MCF 10A (cell line): Measurements from ENCODE around the gene RSPH3. TPM values are rescaled to one million over a fixed set of nuclear protein-coding genes. Genes with fewer than 3 reads are reported as not detected.
"Not testable (repeated sequence)": the region's sequence is repeated elsewhere in the genome, so short reads cannot be mapped to it uniquely, and the experiment has no call there.

ENCODE experiments used
- BruUV-seq: library from RNA; stranded (reverse); fragments of 400-500 nt; replicated peaks from 2 replicates; lab custom pipeline; 2021; lab: Mats Ljungman, UMichigan
- CTCF ChIA-PET: fragments of 300-600 bp; sonication (Branson Sonifier 250); formaldehyde crosslinking; extraction: SDS; loops from one replicate; lab custom pipeline; 2021; ENCODE audit warnings: antibody characterized with exemption, inconsistent platforms; lab: Yijun Ruan, JAX
- POLR2A ChIA-PET: fragments of 300-600, 350-650 bp; sonication (Branson Sonifier 250); formaldehyde crosslinking; extraction: SDS; loops from one replicate; lab custom pipeline; 2020; ENCODE audit warnings: antibody characterized with exemption, inconsistent platforms; lab: Yijun Ruan, JAX
- DNase-seq: peaks from one replicate; pipeline ENCODE4 v3.0.0-alpha.2; 2018; ENCODE audit not compliant: unreplicated experiment
- H3K27ac Mint-ChIP-seq: one replicate; pipeline ENCODE4 v1.8.0; 2022; ENCODE audit warnings: mild to moderate bottlenecking, low read depth, mixed read lengths; ENCODE audit not compliant: unreplicated experiment
- H3K27me3 Mint-ChIP-seq: one replicate; pipeline ENCODE4 v1.8.0; 2022; ENCODE audit warnings: mixed read lengths; ENCODE audit not compliant: insufficient read depth, unreplicated experiment
- H3K36me3 Mint-ChIP-seq: one replicate; pipeline ENCODE4 v1.8.0; 2022; ENCODE audit warnings: mild to moderate bottlenecking, moderate library complexity, mixed read lengths; ENCODE audit not compliant: insufficient read depth, unreplicated experiment
- H3K4me1 Mint-ChIP-seq: one replicate; pipeline ENCODE4 v1.8.0; 2022; ENCODE audit warnings: mixed read lengths; ENCODE audit not compliant: insufficient read depth, unreplicated experiment
- H3K4me3 Mint-ChIP-seq: one replicate; pipeline ENCODE4 v1.8.0; 2022; ENCODE audit warnings: mild to moderate bottlenecking, moderate library complexity, mixed read lengths; ENCODE audit not compliant: unreplicated experiment
- H3K9me3 Mint-ChIP-seq: one replicate; pipeline ENCODE4 v1.8.0; 2022; ENCODE audit warnings: mixed read lengths; ENCODE audit not compliant: unreplicated experiment
- intact Hi-C: fragments of 100-400 bp; cut with micrococcal nuclease; formaldehyde crosslinking; loops from 2 replicates; pipeline ENCODE4 v1.14.1; 2022
- total RNA-seq: library from RNA; stranded (reverse); gene quantifications from 2 replicates; pipeline ENCODE4 v1.2.3, GENCODE V29; 2022
- TF ChIP-seq, protein P1 (sequence below): fragments of 200-600 bp; IDR thresholded peaks from one replicate; pipeline ENCODE4 v1.8.0; 2022; ENCODE audit warnings: antibody characterized with exemption, mild to moderate bottlenecking; ENCODE audit not compliant: unreplicated experiment

The RSPH3 gene
- total RNA-seq, 1 experiment from 2014 or later: 13.1 TPM

DNA sequence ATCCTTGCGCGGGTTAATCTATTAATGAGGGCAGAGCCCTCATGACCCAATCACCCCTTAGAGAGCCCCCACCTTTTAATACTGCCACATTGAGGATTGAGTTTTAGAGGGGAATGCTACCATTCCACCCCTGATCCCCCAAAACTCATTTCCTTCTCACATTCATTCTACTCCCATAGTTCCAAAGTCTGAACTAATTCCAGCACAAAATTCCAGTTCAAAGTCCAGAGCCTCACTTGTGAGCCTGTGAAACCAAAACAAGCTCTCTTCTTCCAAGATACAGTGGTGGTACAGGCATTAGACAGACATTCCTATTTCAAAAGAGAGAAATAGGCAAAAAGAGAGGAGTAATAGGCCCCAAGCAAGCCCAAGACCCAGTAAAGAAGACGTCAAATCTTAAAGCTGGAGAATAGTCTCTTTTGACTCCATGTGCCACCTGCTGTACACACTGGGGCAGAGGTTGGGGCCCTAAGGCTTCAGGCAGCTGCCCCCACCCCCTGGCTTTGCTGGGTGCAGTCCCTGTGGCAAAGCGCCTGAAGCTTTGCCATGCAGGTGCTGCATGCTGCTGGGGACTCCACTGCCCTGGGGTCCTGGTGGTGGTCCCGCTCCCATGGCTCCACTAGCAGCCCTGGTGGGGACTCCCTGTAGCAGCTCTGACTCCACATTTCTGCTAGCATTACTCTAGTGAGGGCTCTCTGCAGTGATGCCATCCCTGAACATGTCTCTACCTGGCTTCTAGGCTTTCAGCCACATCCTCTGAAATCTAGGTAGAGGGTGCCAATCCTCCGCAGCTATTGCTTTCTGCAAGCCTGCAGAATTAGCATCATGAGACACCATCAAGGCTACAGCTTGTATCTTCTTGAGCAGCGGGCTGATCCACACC, 41.3 kb downstream of the RSPH3 start:
- DNase-seq: no peak
- BruUV-seq: no TSS peak
- CTCF ChIA-PET: interaction anchor here (0.8 to 1.4 kb wide), 7 partner anchors 12 to 294 kb away, joined by 3 to 6 read pairs (median 4); no protein-coding TSS in a partner anchor
- no peaks in the 10 kb centered on the region for H3K9me3 Mint-ChIP-seq
- H3K27ac Mint-ChIP-seq: no peak overlapping the region
- no peaks in the 10 kb centered on the region for H3K27me3 Mint-ChIP-seq
- peaks cover 11% of the 10 kb centered on the region for H3K4me1 Mint-ChIP-seq
- no peak overlapping the region for H3K4me3 Mint-ChIP-seq
- TF ChIP-seq, protein P1, sequence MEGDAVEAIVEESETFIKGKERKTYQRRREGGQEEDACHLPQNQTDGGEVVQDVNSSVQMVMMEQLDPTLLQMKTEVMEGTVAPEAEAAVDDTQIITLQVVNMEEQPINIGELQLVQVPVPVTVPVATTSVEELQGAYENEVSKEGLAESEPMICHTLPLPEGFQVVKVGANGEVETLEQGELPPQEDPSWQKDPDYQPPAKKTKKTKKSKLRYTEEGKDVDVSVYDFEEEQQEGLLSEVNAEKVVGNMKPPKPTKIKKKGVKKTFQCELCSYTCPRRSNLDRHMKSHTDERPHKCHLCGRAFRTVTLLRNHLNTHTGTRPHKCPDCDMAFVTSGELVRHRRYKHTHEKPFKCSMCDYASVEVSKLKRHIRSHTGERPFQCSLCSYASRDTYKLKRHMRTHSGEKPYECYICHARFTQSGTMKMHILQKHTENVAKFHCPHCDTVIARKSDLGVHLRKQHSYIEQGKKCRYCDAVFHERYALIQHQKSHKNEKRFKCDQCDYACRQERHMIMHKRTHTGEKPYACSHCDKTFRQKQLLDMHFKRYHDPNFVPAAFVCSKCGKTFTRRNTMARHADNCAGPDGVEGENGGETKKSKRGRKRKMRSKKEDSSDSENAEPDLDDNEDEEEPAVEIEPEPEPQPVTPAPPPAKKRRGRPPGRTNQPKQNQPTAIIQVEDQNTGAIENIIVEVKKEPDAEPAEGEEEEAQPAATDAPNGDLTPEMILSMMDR: no peak
- POLR2A ChIA-PET: interaction anchor here (0.6 to 1.2 kb wide), 3 partner anchors 64 to 347 kb away, joined by 3 to 4 read pairs (median 3); no protein-coding TSS in a partner anchor
- intact Hi-C loops: no loop called here
- H3K36me3 Mint-ChIP-seq: no peaks in the 10 kb centered on the region

DNA sequence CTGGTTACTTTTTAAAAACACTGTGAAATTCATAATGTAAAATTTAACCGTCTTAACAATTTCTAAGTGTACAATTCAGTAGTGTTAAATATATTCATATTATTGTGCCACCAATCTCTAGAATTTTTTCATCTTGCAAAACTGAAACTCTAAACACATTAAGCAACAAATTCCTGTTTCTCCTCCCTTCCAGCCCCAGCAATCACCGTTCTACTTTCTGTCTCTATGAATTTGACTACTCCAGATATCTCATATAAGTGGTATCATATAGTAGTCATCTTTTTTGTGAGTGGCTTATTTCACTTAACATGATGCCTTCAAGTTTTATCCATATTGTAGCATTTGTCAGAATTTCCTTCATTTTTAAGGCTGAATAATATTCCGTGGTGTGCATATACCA, 44.7 kb downstream of the RSPH3 start:
- no TSS peak for BruUV-seq

DNA sequence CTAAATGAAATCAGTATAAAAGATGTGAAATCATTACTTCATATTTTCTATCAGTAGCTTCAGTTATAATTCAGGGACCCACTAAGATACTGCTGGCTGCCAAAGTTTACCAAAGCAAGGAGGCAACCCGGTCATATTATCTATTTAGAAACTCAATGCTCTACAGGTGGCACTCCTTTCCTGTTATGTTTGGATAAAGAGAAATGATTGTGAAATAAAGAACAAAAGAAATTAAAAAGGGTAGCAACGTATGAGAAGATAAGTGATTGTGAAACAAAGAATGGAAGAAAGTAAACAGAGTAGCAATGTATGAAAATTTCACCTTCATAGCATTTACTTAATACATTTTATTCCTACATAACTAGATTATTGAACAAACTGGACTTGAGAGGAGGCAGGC, 45.2 kb downstream of the RSPH3 start:
- ChIA-PET CTCF (no interaction called here), POLR2A (interaction anchor here (0.7 to 1.1 kb wide), 2 partner anchors 13 to 137 kb away, joined by 3 read pairs; no protein-coding TSS in a partner anchor)
- TF ChIP-seq, protein P1: no peak
- no peaks in the 10 kb centered on the region for H3K9me3 Mint-ChIP-seq
- BruUV-seq: no TSS peak
- peaks cover 11% of the 10 kb centered on the region for H3K4me1 Mint-ChIP-seq
- DNase-seq: peak; percentile 28
- no peak overlapping the region for H3K4me3 Mint-ChIP-seq
- intact Hi-C loops: no loop called here
- peak overlapping the region; percentile 66 for H3K27ac Mint-ChIP-seq
- no peaks in the 10 kb centered on the region for H3K27me3 Mint-ChIP-seq
- no peaks in the 10 kb centered on the region for H3K36me3 Mint-ChIP-seq

More for the DNA sequence above, 44.7 kb downstream of the RSPH3 start:
- intact Hi-C loops: no loop called here
- Mint-ChIP-seq H3K9me3 (no peaks in the 10 kb centered on the region), H3K36me3 (no peaks in the 10 kb centered on the region), H3K27me3 (no peaks in the 10 kb centered on the region), H3K4me3 (no peak overlapping the region), H3K4me1 (peaks cover 11% of the 10 kb centered on the region), H3K27ac (peak overlapping the region; percentile 66)
- ChIA-PET CTCF (interaction anchor here (0.6 kb wide), 1 partner anchor 17 kb away, joined by 3 read pairs; no protein-coding TSS in a partner anchor), POLR2A (interaction anchor here (1.1 kb wide), 1 partner anchor 13 kb away, joined by 3 read pairs; no protein-coding TSS in a partner anchor)
- no peak for DNase-seq
- TF ChIP-seq, protein P1: no peak

DNA sequence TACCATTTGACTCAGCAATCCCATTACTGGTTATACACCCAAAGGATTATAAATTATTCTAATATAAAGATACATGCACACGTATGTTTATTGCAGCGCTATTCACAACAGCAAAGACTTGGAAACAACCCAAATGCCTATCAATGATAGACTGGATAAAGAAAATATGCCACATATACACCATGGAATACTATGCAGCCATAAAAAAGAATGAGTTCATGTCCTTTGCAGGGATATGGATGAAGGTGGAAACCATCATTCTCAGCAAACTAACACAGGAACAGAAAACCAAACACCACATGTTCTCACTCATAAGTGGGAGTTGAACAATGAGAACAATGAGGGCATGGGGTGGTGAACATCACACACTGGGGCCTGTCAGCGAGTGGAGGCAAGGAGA, 48.0 kb downstream of the RSPH3 start:
- BruUV-seq, POLR2A ChIA-PET, H3K27me3 Mint-ChIP-seq, intact Hi-C loops, CTCF ChIA-PET, H3K9me3 Mint-ChIP-seq, H3K4me3 Mint-ChIP-seq, H3K27ac Mint-ChIP-seq, H3K36me3 Mint-ChIP-seq, DNase-seq: not testable (repeated sequence)
- peaks cover 11% of the 10 kb centered on the region for H3K4me1 Mint-ChIP-seq

DNA sequence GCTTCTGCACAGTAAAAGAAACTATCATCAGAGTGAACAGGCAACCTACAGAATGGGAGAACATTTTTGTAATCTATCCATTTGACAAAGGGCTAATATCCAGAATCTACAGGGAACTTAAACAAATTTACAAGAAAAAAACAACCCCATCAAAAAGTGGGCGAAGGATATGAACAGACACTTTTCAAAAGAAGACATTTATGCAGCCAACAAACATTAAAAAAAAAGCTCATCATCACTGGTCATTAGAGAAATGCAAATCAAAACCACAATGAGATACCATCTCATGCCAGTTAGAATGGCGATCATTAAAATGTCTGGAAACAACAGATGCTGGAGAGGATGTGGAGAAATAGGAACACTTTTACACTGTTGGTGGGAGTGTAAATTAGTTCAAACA, 48.4 kb downstream of the RSPH3 start:
- H3K27me3 Mint-ChIP-seq, POLR2A ChIA-PET, BruUV-seq, H3K4me3 Mint-ChIP-seq, H3K36me3 Mint-ChIP-seq, intact Hi-C loops, DNase-seq, H3K9me3 Mint-ChIP-seq, H3K27ac Mint-ChIP-seq: not testable (repeated sequence)
- peaks cover 11% of the 10 kb centered on the region for H3K4me1 Mint-ChIP-seq
- CTCF ChIA-PET: interaction anchor here (0.7 kb wide), 1 partner anchor 144 kb away, joined by 3 read pairs; no protein-coding TSS in a partner anchor
